Central memory CD8-positive, alpha-beta T cell (primary cell): ENCODE data around the gene DAZAP1.
A peak's percentile ranks its signal among the peaks of the same experiment; 100 is the strongest.

Experiments used
- ATAC-seq: fragments of 150-1000 bp; cut with Tn5 transposase; replicated peaks from 2 replicates; pipeline ENCODE4 v1.10.0; 2022; ENCODE audit warnings: mild to moderate bottlenecking, moderate FRiP score, moderate number of reproducible peaks; ENCODE audit not compliant: poor library complexity, severe bottlenecking; ENCODE audit errors: extremely low read depth
- DNase-seq, 2 donors: peaks; one replicate each; pipeline ENCODE4 v3.0.0; 2021; ENCODE audit warnings: low spot score in 2 of 2
- H3K27ac Mint-ChIP-seq: one replicate; pipeline ENCODE4 v1.8.0; 2022; ENCODE audit warnings: low read depth, mild to moderate bottlenecking, moderate library complexity, mixed read lengths
- H3K27me3 Mint-ChIP-seq: one replicate; pipeline ENCODE4 v1.8.0; 2022; ENCODE audit warnings: mixed read lengths
- H3K36me3 Mint-ChIP-seq: one replicate; pipeline ENCODE4 v1.8.0; 2022; ENCODE audit warnings: mild to moderate bottlenecking, moderate library complexity, mixed read lengths; ENCODE audit not compliant: insufficient read depth
- H3K4me1 Mint-ChIP-seq: one replicate; pipeline ENCODE4 v1.8.0; 2022; ENCODE audit warnings: mixed read lengths
- H3K4me3 Mint-ChIP-seq: one replicate; pipeline ENCODE4 v1.8.0; 2022; ENCODE audit warnings: mild to moderate bottlenecking, moderate library complexity, mixed read lengths
- H3K9me3 Mint-ChIP-seq: one replicate; pipeline ENCODE4 v1.8.0; 2022; ENCODE audit warnings: mixed read lengths

Gene DAZAP1

GRCh38 chr19:1465191-1466016 lies 58.0 kb downstream of the DAZAP1 start:
- Mint-ChIP-seq H3K9me3 (no peaks in the 10 kb centered on the region), H3K27ac (no peak overlapping the region), H3K27me3 (no peaks in the 10 kb centered on the region), H3K4me3 (no peak overlapping the region), H3K36me3 (peaks cover 4% of the 10 kb centered on the region), H3K4me1 (no peaks in the 10 kb centered on the region)
- no peak for DNase-seq
- no peak for ATAC-seq

- Mint-ChIP-seq H3K4me3 (no peak overlapping the region), H3K9me3 (no peaks in the 10 kb centered on the region), H3K36me3 (peaks cover 4% of the 10 kb centered on the region), H3K4me1 (peaks cover 1% of the 10 kb centered on the region), H3K27me3 (no peaks in the 10 kb centered on the region), H3K27ac (no peak overlapping the region)
- ATAC-seq (no peak), DNase-seq (no peak)
These were observed 58.7 kb downstream of the DAZAP1 start for GRCh38 chr19:1466018-1466460.

GRCh38 chr19:1466461-1467214 lies 59.3 kb downstream of the DAZAP1 start:
- Mint-ChIP-seq H3K4me3 (no peak overlapping the region), H3K27me3 (no peaks in the 10 kb centered on the region), H3K9me3 (no peaks in the 10 kb centered on the region), H3K27ac (no peak overlapping the region), H3K36me3 (peaks cover 4% of the 10 kb centered on the region), H3K4me1 (peaks cover 5% of the 10 kb centered on the region)
- ATAC-seq (no peak), DNase-seq (no peak)

- no peaks in the 10 kb centered on the region for H3K9me3 Mint-ChIP-seq
- H3K4me1 Mint-ChIP-seq, result peaks cover 5% of the 10 kb centered on the region
- no peak overlapping the region for H3K4me3 Mint-ChIP-seq
- no peak for ATAC-seq
- no peak for DNase-seq
- no peaks in the 10 kb centered on the region for H3K27me3 Mint-ChIP-seq
- peaks cover 4% of the 10 kb centered on the region for H3K36me3 Mint-ChIP-seq
- H3K27ac Mint-ChIP-seq, result no peak overlapping the region
These were observed 59.8 kb downstream of the DAZAP1 start for GRCh38 chr19:1467215-1467489.

- ATAC-seq, result no peak
- H3K4me3 Mint-ChIP-seq, result no peak overlapping the region
- DNase-seq, result no peak
- no peaks in the 10 kb centered on the region for H3K9me3 Mint-ChIP-seq
- peaks cover 2% of the 10 kb centered on the region for H3K36me3 Mint-ChIP-seq
- H3K4me1 Mint-ChIP-seq, result peaks cover 5% of the 10 kb centered on the region
- no peaks in the 10 kb centered on the region for H3K27me3 Mint-ChIP-seq
- no peak overlapping the region for H3K27ac Mint-ChIP-seq
These were observed 60.3 kb downstream of the DAZAP1 start for GRCh38 chr19:1467490-1468273.

GRCh38 chr19:1468274-1468820 lies 61.0 kb downstream of the DAZAP1 start:
- Mint-ChIP-seq H3K27ac (no peak overlapping the region), H3K9me3 (no peaks in the 10 kb centered on the region), H3K36me3 (peaks cover 2% of the 10 kb centered on the region), H3K4me3 (peak overlapping the region; percentile 46), H3K27me3 (no peaks in the 10 kb centered on the region), H3K4me1 (peaks cover 10% of the 10 kb centered on the region)
- DNase-seq (no peak), ATAC-seq (no peak)

GRCh38 chr19:1468821-1469254 lies 61.5 kb downstream of the DAZAP1 start:
- ATAC-seq, result no peak
- peaks cover 12% of the 10 kb centered on the region for H3K4me1 Mint-ChIP-seq
- no peaks in the 10 kb centered on the region for H3K27me3 Mint-ChIP-seq
- H3K9me3 Mint-ChIP-seq, result no peaks in the 10 kb centered on the region
- peak overlapping the region; percentile 46 for H3K4me3 Mint-ChIP-seq
- H3K27ac Mint-ChIP-seq, result no peak overlapping the region
- peaks cover 2% of the 10 kb centered on the region for H3K36me3 Mint-ChIP-seq
- no peak for DNase-seq

- no peak for DNase-seq
- Mint-ChIP-seq H3K9me3 (no peaks in the 10 kb centered on the region), H3K27me3 (no peaks in the 10 kb centered on the region), H3K36me3 (peaks cover 2% of the 10 kb centered on the region), H3K4me3 (peak overlapping the region; percentile 73), H3K4me1 (peaks cover 12% of the 10 kb centered on the region), H3K27ac (no peak overlapping the region)
- no peak for ATAC-seq
These were observed 62.1 kb downstream of the DAZAP1 start for GRCh38 chr19:1469255-1470054.

GRCh38 chr19:1470055-1470304 lies 62.6 kb downstream of the DAZAP1 start:
- H3K36me3 Mint-ChIP-seq, result peaks cover 4% of the 10 kb centered on the region
- H3K27me3 Mint-ChIP-seq, result no peaks in the 10 kb centered on the region
- H3K4me3 Mint-ChIP-seq, result peak overlapping the region; percentile 73
- no peak for ATAC-seq
- no peak for DNase-seq
- no peak overlapping the region for H3K27ac Mint-ChIP-seq
- H3K4me1 Mint-ChIP-seq, result peaks cover 12% of the 10 kb centered on the region
- no peaks in the 10 kb centered on the region for H3K9me3 Mint-ChIP-seq

- Mint-ChIP-seq H3K27me3 (no peaks in the 10 kb centered on the region), H3K27ac (no peak overlapping the region), H3K9me3 (no peaks in the 10 kb centered on the region), H3K36me3 (peaks cover 4% of the 10 kb centered on the region), H3K4me3 (peak overlapping the region; percentile 73), H3K4me1 (peaks cover 12% of the 10 kb centered on the region)
- peak in 1 of 2 donors; percentile 45 for DNase-seq
- ATAC-seq, result no peak
These were observed 63.1 kb downstream of the DAZAP1 start for GRCh38 chr19:1470305-1471009.

- DNase-seq (no peak), ATAC-seq (peak; percentile 26)
- Mint-ChIP-seq H3K27me3 (no peaks in the 10 kb centered on the region), H3K4me1 (peaks cover 12% of the 10 kb centered on the region), H3K4me3 (peak overlapping the region; percentile 73), H3K27ac (no peak overlapping the region), H3K36me3 (peaks cover 4% of the 10 kb centered on the region), H3K9me3 (no peaks in the 10 kb centered on the region)
These were observed 63.7 kb downstream of the DAZAP1 start for GRCh38 chr19:1471010-1471514.
